Fibroblast of lung (primary cell): ENCODE measurements around the gene HOXB7.

Experiments used
- CTCF ChIP-seq, 2 donors: IDR thresholded peaks in 1 of 2; conservative IDR thresholded peaks in 1 of 2; 1 replicate in 1 of 2; 2 replicates in 1 of 2; pipeline ENCODE4 v1.5.1; 2011 to 2012; ENCODE audit warnings: low read length in 2 of 2, control low read depth in 1 of 2, inconsistent platforms in 1 of 2, low read depth in 1 of 2, mild to moderate bottlenecking in 1 of 2
- EZH2 ChIP-seq: IDR thresholded peaks from 2 replicates; pipeline ENCODE4 v1.5.1; 2012; ENCODE audit warnings: low read length, control low read depth, mild to moderate bottlenecking; ENCODE audit errors: missing control alignments

- TF ChIP-seq CTCF (conservative IDR thresholded peaks at IDR 0.05 in 1 of 2, IDR thresholded peaks at IDR 0.05 in 1 of 2; ENCODE audit: low read depth in 1 of 2, low read length in 2 of 2) (no peak), EZH2 (no peak)
Observed at GRCh38 chr17:48605409-48605919, 5.4 kb downstream of the HOXB7 start.
